Stimulated activated CD8-positive, alpha-beta memory T cell treated with anti-CD3 and anti-CD28 coated beads, Interleukin-4, amount 100 ng/mL, for 4 hours (primary cell): ENCODE results near the gene HSPG2.
"Not testable (repeated sequence)": the region's sequence is repeated elsewhere in the genome, so short reads cannot be mapped to it uniquely, and the experiment has no call there.

Experiments
- DNase-seq, 2 donors: peaks; one replicate each; pipeline ENCODE4 v3.0.0-alpha.2; 2020; ENCODE audit warnings: low read depth in 2 of 2, low spot score in 1 of 2

Gene HSPG2

GRCh38 chr1:21937034-21937371 is at the start of gene HSPG2:
HSPG2 (minus strand) TSS chr1:21937310; CDS start chr1:21937217, 93 bp downstream.
- no peak for DNase-seq

- DNase-seq = not testable (repeated sequence)
These were observed 49.3 kb upstream of the HSPG2 start for GRCh38 chr1:21986386-21986785.

GRCh38 chr1:21985893-21986292 is 48.8 kb upstream of the HSPG2 start:
- not testable (repeated sequence) for DNase-seq

GRCh38 chr1:21983539-21983938 is 46.4 kb upstream of the HSPG2 start:
- not testable (repeated sequence) for DNase-seq

- DNase-seq = not testable (repeated sequence)
These were observed 45.0 kb upstream of the HSPG2 start for GRCh38 chr1:21982122-21982521.

GRCh38 chr1:21981253-21981652 is 44.1 kb upstream of the HSPG2 start:
- not testable (repeated sequence) for DNase-seq

GRCh38 chr1:21980515-21981220 is 43.6 kb upstream of the HSPG2 start:
- DNase-seq = not testable (repeated sequence)

- DNase-seq = not testable (repeated sequence)
These were observed 41.1 kb upstream of the HSPG2 start for GRCh38 chr1:21978209-21978608.

- DNase-seq = not testable (repeated sequence)
These were observed 39.7 kb upstream of the HSPG2 start, which contains the start of gene CELA3B for GRCh38 chr1:21976703-21977239. CELA3B (plus strand) TSS chr1:21977022; CDS start chr1:21977040, 18 bp downstream.

GRCh38 chr1:21975296-21975695 is 38.2 kb upstream of the HSPG2 start:
- not testable (repeated sequence) for DNase-seq

GRCh38 chr1:21974699-21975098 is 37.6 kb upstream of the HSPG2 start:
- not testable (repeated sequence) for DNase-seq

- not testable (repeated sequence) for DNase-seq
These were observed 36.8 kb upstream of the HSPG2 start for GRCh38 chr1:21973948-21974347.

GRCh38 chr1:21972973-21973441 is 35.9 kb upstream of the HSPG2 start:
- DNase-seq = not testable (repeated sequence)

GRCh38 chr1:21970523-21970922 is 33.4 kb upstream of the HSPG2 start:
- DNase-seq = not testable (repeated sequence)

- DNase-seq = not testable (repeated sequence)
These were observed 32.0 kb upstream of the HSPG2 start for GRCh38 chr1:21969066-21969465.

- not testable (repeated sequence) for DNase-seq
These were observed 30.1 kb upstream of the HSPG2 start for GRCh38 chr1:21967216-21967615.

- DNase-seq = no peak
These were observed 29.3 kb upstream of the HSPG2 start for GRCh38 chr1:21966247-21967000.

GRCh38 chr1:21963477-21964217 is 26.5 kb upstream of the HSPG2 start:
- DNase-seq = peak; percentile 49 to 84

GRCh38 chr1:21961799-21962198 is 24.7 kb upstream of the HSPG2 start:
- no peak for DNase-seq

- no peak for DNase-seq
These were observed 24.2 kb upstream of the HSPG2 start for GRCh38 chr1:21961337-21961736.
